Posterior cingulate gyrus (tissue), 11 donors: Measurements from ENCODE around the gene CLEC2L.
"Not testable (repeated sequence)": the region's sequence is repeated elsewhere in the genome, so short reads cannot be mapped to it uniquely, and the experiment has no call there.

Source experiments
- DNase-seq, 10 donors: peaks; one replicate each; pipeline versions ENCODE4 v3.0.0 to v3.0.0-alpha.2; 2020 to 2021; ENCODE audit warnings: mixed read lengths in 3 of 10
- intact Hi-C: fragments of 100-400 bp; cut with DNase I; formaldehyde crosslinking; loops from one replicate; pipeline ENCODE4 v1.15.1; 2023

The CLEC2L gene

DNA sequence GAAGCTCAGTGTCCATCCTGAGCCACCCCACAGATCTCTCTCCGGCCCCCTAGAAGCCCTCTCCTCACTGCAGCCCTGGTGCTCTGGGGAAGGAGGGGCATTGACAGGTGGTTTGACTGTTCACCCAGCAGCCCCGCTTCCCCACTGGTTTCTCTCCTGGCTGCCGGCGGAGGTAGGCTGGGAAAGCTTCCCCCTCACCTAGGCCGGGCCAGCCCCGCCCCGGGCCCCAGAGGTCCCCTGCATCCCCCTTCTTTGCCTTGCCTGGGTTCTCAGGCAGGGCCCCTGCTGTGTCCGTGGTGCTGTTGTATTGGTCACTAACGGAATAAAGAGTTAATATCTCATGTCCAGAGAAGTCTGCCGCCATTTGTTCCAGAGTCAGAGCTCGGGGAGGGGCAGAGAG is 21.2 kb downstream of the CLEC2L start:
- intact Hi-C loops: no loop called here
- no peak for DNase-seq

DNA sequence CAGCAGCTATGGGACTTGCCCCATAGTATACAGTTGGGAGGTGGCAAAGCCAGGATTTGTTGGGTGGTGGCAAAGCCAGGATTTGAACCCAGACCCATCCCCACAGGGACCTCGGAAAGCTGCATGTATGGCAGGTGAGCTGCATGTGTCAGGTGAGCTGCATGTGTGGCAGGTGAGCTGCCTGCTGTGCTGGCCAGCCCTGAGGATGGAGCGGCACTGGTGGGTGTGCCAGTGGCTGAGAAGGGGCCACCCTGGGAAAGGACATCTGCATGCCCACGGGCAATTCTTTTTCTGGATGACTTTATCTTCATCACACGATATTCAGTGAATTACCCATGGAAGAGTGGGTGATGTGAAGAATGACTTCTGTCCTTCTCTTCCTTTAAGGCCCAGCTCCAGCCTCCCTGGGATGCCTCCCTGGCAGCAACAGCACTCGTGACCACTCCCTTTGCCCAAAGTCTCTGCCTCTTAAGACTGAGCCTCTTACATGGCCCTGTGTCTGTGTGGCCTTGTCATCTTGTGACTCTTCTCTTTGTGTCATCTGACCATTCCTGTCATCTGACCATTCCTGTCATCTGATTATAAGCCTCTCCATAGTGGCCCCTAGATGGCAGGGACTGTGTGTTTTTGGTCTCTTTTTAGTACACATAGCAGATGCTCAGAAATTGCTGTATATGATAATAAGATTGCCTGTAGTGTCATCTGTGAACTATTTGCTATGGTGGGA is 25.0 kb downstream of the CLEC2L start:
- DNase-seq: peak in 2 of 10 donors; percentile 56 to 62
- intact Hi-C loops: no loop called here

DNA sequence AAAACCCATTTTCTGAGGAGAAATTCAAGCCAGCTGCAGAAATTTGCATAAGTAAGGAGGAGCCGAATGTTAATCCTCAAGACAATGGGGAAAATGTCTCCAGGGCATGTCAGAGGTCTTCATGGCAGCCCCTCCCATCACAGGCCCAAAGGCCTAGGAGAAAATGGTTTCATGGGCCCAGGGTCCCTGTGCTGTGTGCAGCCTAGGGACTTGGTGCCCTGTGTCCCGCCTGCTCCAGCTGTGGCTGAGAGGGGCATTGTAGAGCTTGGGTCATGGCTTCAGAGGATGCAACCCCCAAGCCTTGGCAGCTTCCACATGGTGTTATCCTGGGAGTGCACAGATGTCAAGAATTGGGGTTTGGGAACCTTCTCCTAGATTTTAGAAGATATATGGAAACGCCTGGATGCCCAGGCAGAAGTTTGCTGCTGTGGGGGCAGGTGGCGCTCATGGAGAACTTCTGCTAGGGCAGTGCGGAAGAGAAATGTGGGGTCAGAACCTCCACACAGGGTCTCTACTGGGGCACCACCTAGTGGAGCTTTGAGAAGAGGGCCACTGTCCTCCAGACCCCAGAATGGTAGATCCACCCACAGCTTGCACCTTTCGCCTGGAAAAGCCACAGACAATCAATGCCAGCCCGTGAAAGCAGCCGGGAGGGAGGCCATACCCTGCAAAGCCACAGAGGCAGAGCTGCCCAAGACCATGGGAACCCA is 30.7 kb downstream of the CLEC2L start:
- intact Hi-C loops, DNase-seq: not testable (repeated sequence)

DNA sequence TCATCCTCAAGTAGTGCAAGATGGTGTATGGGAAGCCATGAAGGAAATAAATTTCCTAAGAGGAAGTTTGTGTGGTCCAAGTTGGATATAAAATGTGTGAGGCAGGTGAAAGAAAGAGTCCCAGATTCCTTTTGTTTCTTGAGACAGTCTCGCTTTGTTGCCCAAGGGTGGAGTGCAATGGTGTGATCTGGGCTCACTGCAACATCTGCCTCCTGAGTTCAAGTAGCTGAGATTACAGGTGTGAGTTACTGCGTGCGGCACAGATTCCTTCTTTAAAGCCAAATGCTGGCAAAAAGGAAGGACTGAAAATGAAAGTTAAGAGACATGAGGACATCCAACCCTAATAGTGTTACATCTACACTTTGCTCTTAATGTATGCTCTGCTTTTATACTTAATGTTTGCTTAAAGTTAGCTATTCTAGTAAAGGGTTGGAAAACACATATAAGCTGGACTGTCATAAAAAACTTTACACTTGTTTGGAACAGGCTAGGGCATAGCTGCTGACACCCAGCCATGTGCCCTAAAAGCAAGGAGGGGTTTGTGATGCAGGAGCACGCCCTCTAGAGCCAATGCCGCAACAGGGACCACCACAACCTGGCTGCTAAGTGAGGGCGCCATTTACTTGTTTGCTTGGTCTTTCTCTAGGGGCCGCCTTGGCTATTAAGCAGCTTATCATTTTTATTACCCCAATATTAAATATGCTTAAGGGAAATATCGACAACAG is 34.5 kb downstream of the CLEC2L start:
- DNase-seq: no peak
- intact Hi-C loops: no loop called here

DNA sequence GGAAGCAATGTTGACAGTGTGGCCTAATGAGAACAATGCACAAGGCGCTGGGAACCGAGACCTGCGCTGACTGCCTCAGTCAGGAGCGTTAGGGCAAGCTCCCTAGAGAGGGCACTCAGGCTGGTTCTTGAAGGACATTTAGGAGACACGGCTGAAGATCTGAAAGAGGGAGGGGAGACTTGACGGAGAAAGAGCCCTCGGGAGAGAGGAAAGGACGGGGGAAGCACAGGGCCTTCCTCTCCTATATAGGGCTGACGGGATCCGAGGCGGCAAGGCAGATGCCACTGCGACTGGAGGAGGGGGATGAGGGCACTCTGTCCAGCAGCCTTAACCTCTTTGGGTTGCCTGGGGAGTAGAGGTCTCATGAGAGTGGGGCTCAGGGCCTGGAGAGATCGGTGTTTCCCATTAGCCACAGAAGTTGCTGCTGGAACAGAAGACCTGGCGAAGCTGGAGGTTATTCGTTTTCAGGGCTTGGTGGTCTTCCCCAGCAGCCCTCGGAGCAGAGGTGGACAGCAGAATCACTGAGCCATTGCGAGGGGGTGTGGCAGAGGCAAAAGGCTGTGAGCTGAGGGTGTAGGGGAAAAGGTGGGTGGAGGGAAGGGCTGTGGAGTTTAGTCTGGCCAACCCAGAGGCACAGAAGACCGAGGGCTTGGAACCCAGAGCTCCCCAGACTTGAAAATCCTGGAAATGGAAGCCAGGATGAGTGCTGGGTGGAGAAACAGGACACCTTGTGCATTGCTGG is 36.0 kb downstream of the CLEC2L start:
- DNase-seq: peak in 1 of 10 donors; percentile 55
- intact Hi-C loops: no loop called here

DNA sequence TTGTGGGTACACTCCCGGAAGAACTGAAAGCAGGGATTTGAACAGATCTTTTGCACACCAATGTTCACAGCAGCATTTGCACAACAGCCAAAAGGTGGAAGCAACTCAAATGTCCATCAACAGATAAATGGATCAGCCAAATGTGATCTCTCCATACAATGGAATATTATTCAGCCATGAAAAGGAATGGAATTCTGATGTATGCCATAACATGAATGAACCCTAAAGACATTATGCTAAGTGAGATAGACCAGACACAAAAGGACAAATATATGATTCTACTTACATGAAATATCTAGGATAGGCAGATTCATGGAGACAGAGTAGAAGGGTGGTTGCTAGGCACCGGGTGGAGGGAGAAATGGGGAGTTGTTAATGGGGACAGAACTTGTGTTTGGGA is 36.7 kb downstream of the CLEC2L start:
- no peak for DNase-seq
- intact Hi-C loops: no loop called here

DNA sequence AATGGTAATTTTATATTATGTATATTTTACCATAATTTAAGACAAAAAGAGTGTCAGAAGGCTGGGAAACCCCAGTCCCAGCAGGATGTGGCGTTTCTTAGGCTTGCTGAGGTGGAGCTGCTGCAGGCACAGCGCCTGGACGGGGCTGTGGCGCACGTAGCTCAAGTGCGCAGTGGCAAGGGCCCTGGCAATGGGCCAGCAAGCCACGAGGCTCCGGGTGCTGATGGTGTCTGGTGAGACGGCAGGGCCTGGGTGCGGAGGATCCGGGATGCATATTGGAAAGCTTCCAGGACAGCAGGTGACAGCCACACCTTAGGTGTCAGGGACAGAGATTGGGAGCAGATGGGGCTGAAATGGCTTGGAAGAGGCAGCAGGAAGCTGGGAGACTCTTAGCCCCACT is 37.2 kb downstream of the CLEC2L start:
- intact Hi-C loops: no loop called here
- DNase-seq: peak in 1 of 10 donors; percentile 83

DNA sequence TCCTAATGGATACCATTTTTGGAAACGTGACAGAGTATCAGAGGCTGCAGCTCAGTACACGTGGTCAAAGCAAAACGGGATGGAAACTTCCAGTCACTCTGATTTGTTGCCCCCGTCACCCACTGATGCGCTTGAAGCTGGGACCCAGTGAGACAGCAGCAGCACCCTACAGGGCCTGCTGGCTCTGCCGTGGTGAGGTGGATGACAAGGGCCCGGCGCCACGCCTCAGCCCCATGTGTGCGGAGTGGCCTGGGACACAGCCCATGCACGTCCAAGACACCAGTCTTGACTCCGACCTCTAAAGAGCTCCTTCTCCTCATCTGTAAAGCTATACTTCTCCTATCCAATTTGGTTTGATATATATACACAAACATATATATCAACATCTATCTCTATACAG is 39.0 kb downstream of the CLEC2L start:
- intact Hi-C loops: no loop called here
- no peak for DNase-seq

DNA sequence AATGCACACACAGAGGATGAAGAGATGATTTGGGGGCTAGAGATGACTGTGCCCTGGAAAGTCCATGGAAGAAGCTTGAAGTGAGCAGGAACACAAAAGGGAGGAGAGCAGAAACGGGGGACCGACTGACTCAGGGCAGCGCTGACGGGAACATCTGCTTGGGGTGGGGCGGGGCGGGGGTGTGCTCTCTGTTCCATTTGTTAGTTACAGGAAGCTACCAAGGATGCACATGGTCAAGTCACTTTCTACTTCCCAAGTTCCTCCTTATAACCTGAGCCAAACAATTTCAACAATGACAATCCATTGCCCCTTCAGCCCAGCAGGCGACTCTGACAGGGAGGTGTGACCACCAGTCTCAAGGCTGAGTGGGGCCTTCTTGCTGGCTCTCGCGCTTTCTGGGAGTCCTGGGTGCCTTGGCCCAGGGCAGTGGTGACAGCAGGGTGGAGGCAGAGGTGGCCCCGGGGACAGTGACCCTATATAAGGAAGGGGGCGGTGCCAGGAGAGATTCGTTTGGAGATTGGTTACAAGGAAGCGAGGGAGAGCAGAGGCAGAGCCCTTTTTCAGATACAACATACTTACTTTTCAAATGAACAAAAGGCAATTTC is 39.6 kb downstream of the CLEC2L start:
- no peak for DNase-seq
- intact Hi-C loops: no loop called here

DNA sequence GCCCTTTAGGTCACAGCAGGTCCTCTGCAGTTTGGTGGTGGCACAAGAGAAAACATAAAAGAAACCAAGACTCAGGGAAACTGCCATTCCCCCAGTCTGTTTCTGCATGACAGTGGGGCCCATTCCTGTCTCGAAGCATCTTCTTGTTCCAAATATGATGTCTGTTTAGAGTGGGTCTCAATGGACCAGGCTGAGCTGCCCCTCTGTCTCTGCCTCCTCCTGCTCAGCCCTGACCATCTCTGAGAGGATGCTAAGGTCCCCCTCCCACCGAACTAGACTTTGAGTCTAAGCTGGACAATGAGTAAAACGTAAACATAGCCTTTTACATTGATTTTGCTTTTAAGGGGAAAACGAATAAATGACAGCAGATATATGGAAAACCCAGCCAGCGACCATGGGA is 40.4 kb downstream of the CLEC2L start:
- no peak for DNase-seq
- intact Hi-C loops: no loop called here

DNA sequence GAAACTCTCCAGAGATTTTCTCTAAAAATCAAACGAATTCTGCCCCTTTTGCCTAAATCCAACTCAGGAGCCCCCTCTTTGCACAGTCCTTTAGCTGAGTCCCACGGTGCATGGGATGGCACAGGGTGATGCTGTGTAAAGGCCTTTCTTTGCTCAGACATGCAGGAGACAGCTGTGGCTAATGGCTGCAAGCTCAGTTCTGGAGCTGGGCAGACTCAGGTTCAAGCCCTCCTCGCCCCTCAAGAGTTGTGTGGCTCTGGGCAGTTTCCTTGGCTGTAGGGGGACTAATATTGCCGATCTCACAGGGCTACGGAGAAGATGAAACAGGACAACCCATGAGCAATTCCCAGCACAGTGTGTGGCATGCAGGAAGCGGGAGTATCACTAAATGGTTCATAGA is 42.6 kb downstream of the CLEC2L start:
- DNase-seq: no peak
- intact Hi-C loops: loop anchor here (5.0 kb wide), 1 partner anchor 64 kb away; no protein-coding TSS in a partner anchor

DNA sequence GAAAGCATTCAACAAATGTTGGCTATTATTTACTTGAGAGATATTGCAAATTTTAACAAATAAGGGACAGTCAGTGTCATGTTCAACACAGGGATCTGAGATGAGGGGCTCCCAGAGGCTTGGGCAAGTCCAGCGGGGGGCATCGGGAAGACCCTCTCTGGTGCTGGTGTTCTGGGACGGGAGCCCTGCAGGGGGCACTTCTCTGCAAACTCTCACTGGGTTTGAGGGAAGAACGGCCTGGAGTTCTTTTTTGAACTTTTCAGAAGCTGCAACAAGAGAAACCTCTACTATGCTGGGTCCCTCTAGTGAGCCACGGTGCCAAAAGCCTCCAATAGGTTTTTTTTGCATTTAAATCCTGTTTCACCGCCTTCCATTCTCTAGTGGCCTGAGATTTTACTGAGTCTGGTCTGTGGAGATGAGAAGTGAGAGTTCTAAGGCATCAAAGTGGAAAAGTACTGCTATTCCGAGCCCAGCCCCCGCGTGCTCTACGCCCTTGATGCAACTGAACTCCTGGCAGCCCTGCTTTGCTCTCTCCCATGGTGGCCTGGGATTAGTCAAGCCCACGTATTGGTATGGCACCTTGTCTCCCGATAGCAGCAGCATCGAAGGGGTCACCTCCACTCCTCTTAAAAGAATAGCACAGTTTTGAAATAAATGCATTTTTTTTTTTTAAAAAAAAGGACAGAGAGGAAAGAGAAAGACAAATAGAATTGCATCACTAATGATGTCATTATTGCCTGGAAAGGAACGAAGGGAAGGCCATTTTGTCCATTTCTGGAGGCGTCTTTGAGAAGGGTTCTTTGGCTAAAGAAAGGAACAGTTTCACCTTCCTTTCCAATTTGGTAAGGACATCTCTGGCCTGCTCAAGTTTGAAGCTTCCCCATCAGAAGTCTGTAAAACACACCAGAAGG is 43.5 kb downstream of the CLEC2L start:
- no peak for DNase-seq
- intact Hi-C loops: loop anchor here (5.0 kb wide), 1 partner anchor 65 kb away; no protein-coding TSS in a partner anchor

DNA sequence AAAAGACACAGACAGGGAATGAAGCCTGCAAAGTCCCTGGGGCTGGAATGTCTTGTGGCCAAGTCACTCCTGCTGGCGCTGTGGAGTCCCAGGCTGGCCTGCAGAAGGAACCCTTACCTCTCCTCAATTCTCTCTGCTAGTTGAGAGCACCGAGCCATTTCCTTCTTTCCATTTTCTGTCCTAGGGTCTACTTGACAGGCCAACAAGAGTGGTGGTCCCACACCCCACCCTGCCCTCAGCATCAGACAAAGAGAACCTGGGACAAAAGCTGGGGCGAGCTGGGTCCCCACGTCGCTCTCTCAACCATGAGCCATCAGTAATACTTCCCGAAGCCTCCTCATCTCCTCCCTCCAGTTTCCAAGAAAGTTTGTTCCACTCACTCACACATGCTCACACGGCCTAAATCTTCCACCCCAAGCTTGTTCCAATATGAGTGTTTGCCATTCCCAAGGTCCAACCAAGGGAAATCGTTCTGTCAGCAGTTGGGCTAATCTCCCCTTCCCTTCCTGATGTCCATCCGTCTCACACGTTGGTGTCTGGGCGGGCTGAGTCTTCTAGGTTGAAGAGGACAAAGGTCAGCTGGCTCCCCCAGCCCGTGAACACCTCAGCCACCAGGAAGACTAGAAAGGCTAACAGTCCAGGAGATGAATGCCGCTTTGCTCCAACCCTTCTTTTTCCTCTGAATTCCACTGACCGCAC is 44.3 kb downstream of the CLEC2L start:
- intact Hi-C loops: loop anchor here (5.0 kb wide), 1 partner anchor 65 kb away; no protein-coding TSS in a partner anchor
- no peak for DNase-seq

DNA sequence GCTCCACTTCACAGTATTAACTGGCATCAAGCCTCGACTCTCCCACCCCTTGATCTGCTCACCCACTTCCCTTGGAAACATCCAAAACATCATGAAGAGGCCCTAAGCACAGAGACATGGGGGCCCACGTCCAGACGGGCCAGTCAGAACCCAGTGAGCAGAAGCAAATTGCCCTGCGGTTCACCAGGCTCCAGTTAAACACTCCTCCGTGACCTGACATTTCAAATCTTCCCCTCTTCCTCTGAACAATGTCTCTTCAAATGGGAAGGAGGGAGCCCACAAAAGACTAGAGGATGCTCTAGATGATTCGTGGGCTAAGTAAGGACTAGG is 44.8 kb downstream of the CLEC2L start:
- DNase-seq: no peak

DNA sequence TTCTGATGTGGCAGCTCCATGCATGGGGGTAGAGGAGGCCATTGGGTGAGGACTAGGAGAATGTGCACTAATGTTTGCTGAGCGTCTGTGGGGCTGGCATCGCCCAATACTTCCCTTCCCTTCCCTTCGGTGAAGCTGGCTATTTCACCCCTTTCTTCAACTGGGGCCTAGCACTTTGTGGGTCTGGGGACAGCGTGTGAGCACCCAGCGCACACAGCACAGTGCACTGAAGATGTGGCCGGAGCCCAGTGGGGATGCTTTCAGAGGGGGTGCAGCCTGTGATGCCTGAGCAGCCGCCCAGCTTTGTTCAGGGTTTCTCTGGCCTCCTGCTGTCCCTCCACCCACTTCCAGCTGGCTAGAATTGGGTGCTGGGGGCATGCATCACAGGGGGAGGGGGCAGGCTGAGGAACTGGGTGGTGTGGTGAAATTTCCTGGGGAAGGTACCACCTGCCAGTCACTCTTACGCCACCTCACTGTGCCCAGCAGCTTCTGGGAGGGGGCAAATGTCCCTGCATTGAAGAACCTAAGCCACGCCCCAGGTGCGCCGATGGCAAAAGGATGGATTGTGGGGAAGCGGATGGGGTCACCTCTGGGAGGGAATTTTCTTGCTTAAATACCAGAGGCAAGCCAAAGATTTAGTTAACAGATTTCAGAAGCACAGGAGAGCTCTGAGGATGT is 45.5 kb downstream of the CLEC2L start:
- DNase-seq: peak in 1 of 10 donors; percentile 57

More for the DNA sequence above, 44.8 kb downstream of the CLEC2L start:
- intact Hi-C loops: loop anchor here (5.0 kb wide), 1 partner anchor 66 kb away; no protein-coding TSS in a partner anchor

DNA sequence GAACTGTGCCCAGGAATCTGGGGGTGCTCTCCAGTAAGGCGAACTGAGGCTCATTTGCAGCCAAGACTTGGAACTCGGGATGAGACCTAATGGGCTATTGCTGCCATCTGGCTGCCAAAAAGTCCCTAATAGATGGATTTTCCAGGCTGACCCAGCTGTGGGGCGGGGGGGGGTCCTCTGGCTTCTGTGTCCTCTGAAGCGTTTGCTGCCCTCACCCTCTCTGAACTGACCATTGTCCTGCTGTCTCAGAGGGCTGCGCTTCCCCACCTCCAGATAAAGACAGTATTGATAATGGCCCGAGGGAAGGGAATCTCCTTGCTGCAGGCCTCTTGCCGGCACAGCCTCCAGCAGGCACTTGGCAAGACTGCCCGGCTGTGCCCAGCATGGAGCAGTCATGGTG is 46.6 kb downstream of the CLEC2L start:
- intact Hi-C loops: no loop called here
- DNase-seq: peak; percentile 39 to 91 (median 71)

More for the DNA sequence above, 45.5 kb downstream of the CLEC2L start:
- intact Hi-C loops: loop anchor here (5.0 kb wide), 1 partner anchor 67 kb away; no protein-coding TSS in a partner anchor

DNA sequence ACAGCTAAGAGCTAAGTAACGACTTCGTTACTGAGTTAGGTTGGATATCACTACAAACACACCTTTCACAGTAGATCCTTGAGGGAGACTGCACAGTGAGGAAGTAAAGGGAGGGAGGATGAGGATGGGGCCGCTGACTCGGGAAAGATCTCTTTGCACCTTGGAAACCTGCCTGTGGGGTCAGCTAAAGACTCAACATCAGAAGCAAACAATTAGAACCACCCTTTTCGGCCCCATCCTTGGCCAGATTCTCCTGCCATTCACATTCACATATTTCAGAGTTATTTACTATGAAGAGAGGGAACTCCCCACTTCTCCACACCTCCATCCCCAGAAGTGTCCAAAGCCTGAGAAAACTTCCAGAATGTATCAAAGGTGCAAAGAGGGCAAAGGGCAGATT is 47.1 kb downstream of the CLEC2L start:
- intact Hi-C loops: no loop called here
- DNase-seq: no peak

DNA sequence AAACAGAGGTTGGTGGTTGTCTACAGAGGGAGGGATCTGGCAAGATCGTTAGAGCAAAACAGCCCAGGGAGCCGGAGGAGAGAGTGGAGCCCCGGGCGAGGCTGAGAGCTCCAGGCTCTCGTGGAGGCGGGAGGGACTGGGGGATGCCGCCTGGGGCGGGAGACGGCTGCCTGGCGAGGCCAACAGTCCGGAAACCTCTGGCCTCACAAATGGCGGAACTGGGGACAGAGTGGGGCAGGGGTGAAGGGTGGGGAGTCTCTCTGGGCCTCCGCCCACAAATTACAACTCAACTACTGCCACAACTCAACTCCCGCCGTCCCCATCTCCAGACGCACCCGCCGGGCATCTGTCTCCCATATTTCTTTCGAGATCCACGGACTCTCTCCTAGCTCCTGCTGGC is 47.7 kb downstream of the CLEC2L start:
- DNase-seq: no peak
- intact Hi-C loops: no loop called here
